Measurements from ENCODE around the gene SKA2. TPM values are rescaled to one million over a fixed set of nuclear protein-coding genes. Genes with fewer than 3 reads are reported as not detected.
"Not testable (repeated sequence)": the region's sequence is repeated elsewhere in the genome, so short reads cannot be mapped to it uniquely, and the experiment has no call there.

The SKA2 gene
- total and polyA plus RNA-seq, 2 donors (not counting 1 experiment from before 2014, with no cell fraction given): 2.9 to 10.3 TPM

- Histone ChIP-seq H3K4me1 (ENCODE audit: control insufficient read depth in 2 of 2, insufficient read depth in 2 of 2, low read length in 2 of 2) (no peaks in the 10 kb centered on the region), H3K4me3 (ENCODE audit: control extremely low read depth in 1 of 5, extremely low read depth in 1 of 5, insufficient read depth in 1 of 5, low read depth in 2 of 5, low read length in 4 of 5) (no peak overlapping the region), H2AFZ (ENCODE audit: insufficient read depth, low read depth, low read length, poor library complexity, severe bottlenecking) (no peak overlapping the region), H3K36me3 (replicated peaks in 1 of 2; ENCODE audit: control extremely low read depth in 1 of 2, control insufficient read depth in 1 of 2, extremely low read depth in 1 of 2, insufficient read depth in 2 of 2, low read length in 1 of 2) (no peaks in the 10 kb centered on the region), H3K27ac (ENCODE audit: low read length in 2 of 2) (no peak overlapping the region), H4K20me1 (ENCODE audit: control insufficient read depth, insufficient read depth, low read length, poor library complexity, severe bottlenecking) (no peaks in the 10 kb centered on the region), H3K9me3 (ENCODE audit: control extremely low read depth in 1 of 3, control insufficient read depth in 2 of 3, insufficient read depth in 1 of 3, low read length in 2 of 3) (no peaks in the 10 kb centered on the region), H3K9ac (ENCODE audit: low read length) (no peak overlapping the region), H3K4me2 (replicated peaks; ENCODE audit: low read depth, low read length, poor library complexity, severe bottlenecking) (no peak overlapping the region), H3K27me3 (replicated peaks in 1 of 4; ENCODE audit: control extremely low read depth in 1 of 4, control insufficient read depth in 3 of 4, insufficient read depth in 4 of 4, low read length in 3 of 4) (no peaks in the 10 kb centered on the region), H3K79me2 (ENCODE audit: control insufficient read depth, insufficient read depth, low read length) (peaks cover 90% of the 10 kb centered on the region)
- Mint-ChIP-seq H3K9me3 (ENCODE audit: insufficient read depth) (no peaks in the 10 kb centered on the region), H3K27me3 (no peaks in the 10 kb centered on the region), H3K27ac (no peak overlapping the region), H3K4me1 (no peaks in the 10 kb centered on the region), H3K4me3 (no peak overlapping the region)
- TF ChIP-seq, protein P1, sequence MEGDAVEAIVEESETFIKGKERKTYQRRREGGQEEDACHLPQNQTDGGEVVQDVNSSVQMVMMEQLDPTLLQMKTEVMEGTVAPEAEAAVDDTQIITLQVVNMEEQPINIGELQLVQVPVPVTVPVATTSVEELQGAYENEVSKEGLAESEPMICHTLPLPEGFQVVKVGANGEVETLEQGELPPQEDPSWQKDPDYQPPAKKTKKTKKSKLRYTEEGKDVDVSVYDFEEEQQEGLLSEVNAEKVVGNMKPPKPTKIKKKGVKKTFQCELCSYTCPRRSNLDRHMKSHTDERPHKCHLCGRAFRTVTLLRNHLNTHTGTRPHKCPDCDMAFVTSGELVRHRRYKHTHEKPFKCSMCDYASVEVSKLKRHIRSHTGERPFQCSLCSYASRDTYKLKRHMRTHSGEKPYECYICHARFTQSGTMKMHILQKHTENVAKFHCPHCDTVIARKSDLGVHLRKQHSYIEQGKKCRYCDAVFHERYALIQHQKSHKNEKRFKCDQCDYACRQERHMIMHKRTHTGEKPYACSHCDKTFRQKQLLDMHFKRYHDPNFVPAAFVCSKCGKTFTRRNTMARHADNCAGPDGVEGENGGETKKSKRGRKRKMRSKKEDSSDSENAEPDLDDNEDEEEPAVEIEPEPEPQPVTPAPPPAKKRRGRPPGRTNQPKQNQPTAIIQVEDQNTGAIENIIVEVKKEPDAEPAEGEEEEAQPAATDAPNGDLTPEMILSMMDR (IDR thresholded peaks at IDR 0.05): no peak
- TF ChIP-seq EZH2 (IDR thresholded peaks at IDR 0.05; ENCODE audit: borderline replicate concordance, insufficient read depth, low read depth, low read length, poor library complexity, severe bottlenecking): no peak
- no peak for ATAC-seq (ENCODE audit: low read depth)
- ChIA-PET POLR2A (no interaction called here), CTCF (no interaction called here)
- DNase-seq: no peak
- intact Hi-C loops (cut with micrococcal nuclease): no loop called here
- WGBS (ENCODE audit: insufficient coverage): 100% methylated on average over 1 of the region's 4 CpGs
Observed at GRCh38 chr17:59139939-59140338, 15.0 kb downstream of the SKA2 start.

- intact Hi-C loops (cut with micrococcal nuclease); POLR2A ChIA-PET; H3K27me3 Mint-ChIP-seq; CTCF ChIA-PET; H3K4me3 ChIP-seq (ENCODE audit: control extremely low read depth in 1 of 5, extremely low read depth in 1 of 5, insufficient read depth in 1 of 5, low read depth in 2 of 5, low read length in 4 of 5); H3K9me3 Mint-ChIP-seq (ENCODE audit: insufficient read depth); H2AFZ ChIP-seq (ENCODE audit: insufficient read depth, low read depth, low read length, poor library complexity, severe bottlenecking); H3K27ac ChIP-seq (ENCODE audit: low read length in 2 of 2); H3K36me3 ChIP-seq (replicated peaks in 1 of 2; ENCODE audit: control extremely low read depth in 1 of 2, control insufficient read depth in 1 of 2, extremely low read depth in 1 of 2, insufficient read depth in 2 of 2, low read length in 1 of 2); H3K4me3 Mint-ChIP-seq; H3K4me2 ChIP-seq (replicated peaks; ENCODE audit: low read depth, low read length, poor library complexity, severe bottlenecking); H3K27ac Mint-ChIP-seq; H3K9me3 ChIP-seq (ENCODE audit: control extremely low read depth in 1 of 3, control insufficient read depth in 2 of 3, insufficient read depth in 1 of 3, low read length in 2 of 3); H3K4me1 Mint-ChIP-seq; ATAC-seq (ENCODE audit: low read depth); H3K9ac ChIP-seq (ENCODE audit: low read length); H4K20me1 ChIP-seq (ENCODE audit: control insufficient read depth, insufficient read depth, low read length, poor library complexity, severe bottlenecking); H3K27me3 ChIP-seq (replicated peaks in 1 of 4; ENCODE audit: control extremely low read depth in 1 of 4, control insufficient read depth in 3 of 4, insufficient read depth in 4 of 4, low read length in 3 of 4); DNase-seq; H3K4me1 ChIP-seq (ENCODE audit: control insufficient read depth in 2 of 2, insufficient read depth in 2 of 2, low read length in 2 of 2): not testable (repeated sequence)
- WGBS (ENCODE audit: insufficient coverage): 93% methylated on average over 2 of the region's 10 CpGs
- H3K79me2 ChIP-seq (ENCODE audit: control insufficient read depth, insufficient read depth, low read length): peaks cover 77% of the 10 kb centered on the region
Observed at GRCh38 chr17:59138339-59138738, 16.6 kb downstream of the SKA2 start.
